SK-N-SH treated with all-trans-retinoic acid at 6 μM for 48 hours (cell line): ENCODE data around the gene COX4I2.
"Not testable (repeated sequence)": the region's sequence is repeated elsewhere in the genome, so short reads cannot be mapped to it uniquely, and the experiment has no call there.

Experiments used
- ATAC-seq: fragments of 200-7000 bp; cut with Tn5 transposase; 3 replicates; pipeline ENCODE4 v1.9.1; 2020; ENCODE audit warnings: mild to moderate bottlenecking, moderate library complexity
- ARNTL ChIP-seq: fragments of 450-650 bp; formaldehyde crosslinking; IDR thresholded peaks from 2 replicates; pipeline ENCODE4 v1.5.0; 2020; ENCODE audit warnings: low read depth, mild to moderate bottlenecking, moderate library complexity, borderline replicate concordance
- BACH2 ChIP-seq: fragments of 250-450 bp; sonication (Bioruptor Pico); IDR thresholded peaks from 2 replicates; pipeline ENCODE4 v1.9.0; 2021; ENCODE audit warnings: mild to moderate bottlenecking, borderline replicate concordance
- CREB5 ChIP-seq: fragments of 250-450 bp; sonication (Bioruptor Pico); IDR thresholded peaks from 2 replicates; pipeline ENCODE4 v1.5.1; 2020; ENCODE audit warnings: low read depth, mild to moderate bottlenecking, moderate library complexity
- CSDC2 ChIP-seq: fragments of 250-450 bp; sonication (Bioruptor Pico); IDR thresholded peaks from 2 replicates; pipeline ENCODE4 v1.5.0; 2020; ENCODE audit warnings: mild to moderate bottlenecking, moderate library complexity
- ESRRG ChIP-seq: fragments of 250-450 bp; sonication (Bioruptor Pico); IDR thresholded peaks from 2 replicates; pipeline ENCODE4 v1.6.1; 2021; ENCODE audit warnings: mild to moderate bottlenecking
- GLIS3 ChIP-seq: fragments of 250-450 bp; sonication (Bioruptor Pico); IDR thresholded peaks from 2 replicates; pipeline ENCODE4 v1.5.0; 2020; ENCODE audit warnings: mild to moderate bottlenecking, moderate library complexity
- ISL1 ChIP-seq: fragments of 250-450 bp; sonication (Bioruptor Pico); IDR thresholded peaks from 2 replicates; pipeline ENCODE4 v2.1.2; 2022; ENCODE audit warnings: mild to moderate bottlenecking, moderate library complexity
- OSR1 ChIP-seq: fragments of 250-450 bp; sonication (Bioruptor Pico); IDR thresholded peaks from 2 replicates; pipeline ENCODE4 v1.8.0; 2022; ENCODE audit warnings: moderate library complexity, mild to moderate bottlenecking, inconsistent platforms
- PATZ1 ChIP-seq: fragments of 250-450 bp; sonication (Bioruptor Pico); IDR thresholded peaks from 2 replicates; pipeline ENCODE4 v1.8.0; 2020; ENCODE audit warnings: mild to moderate bottlenecking, moderate library complexity, borderline replicate concordance
- POU6F1 ChIP-seq: fragments of 250-450 bp; sonication (Bioruptor Pico); IDR thresholded peaks from 2 replicates; pipeline ENCODE4 v1.8.0; 2021; ENCODE audit warnings: low read depth, mild to moderate bottlenecking, moderate library complexity, borderline replicate concordance
- PPARA ChIP-seq: fragments of 250-450 bp; sonication (Bioruptor Pico); IDR thresholded peaks from 2 replicates; pipeline ENCODE4 v1.5.0; 2020; ENCODE audit warnings: mild to moderate bottlenecking, borderline replicate concordance
- RARB ChIP-seq: fragments of 250-450 bp; sonication (Bioruptor Pico); IDR thresholded peaks from 2 replicates; pipeline ENCODE4 v1.8.0; 2021; ENCODE audit warnings: mild to moderate bottlenecking, moderate library complexity
- SNAI2 ChIP-seq: fragments of 250-450 bp; sonication (Bioruptor Pico); IDR thresholded peaks from 2 replicates; pipeline ENCODE4 v1.5.0; 2020; ENCODE audit warnings: mild to moderate bottlenecking, moderate library complexity
- TCF4 ChIP-seq: fragments of 250-450 bp; sonication (Bioruptor Pico); IDR thresholded peaks from 2 replicates; pipeline ENCODE4 v1.8.0; 2021; ENCODE audit warnings: mild to moderate bottlenecking, moderate library complexity, borderline replicate concordance
- TOX ChIP-seq: fragments of 250-450 bp; sonication (Bioruptor Pico); IDR thresholded peaks from 2 replicates; pipeline ENCODE4 v1.8.0; 2021; ENCODE audit warnings: mild to moderate bottlenecking, moderate library complexity, borderline replicate concordance
- TSHZ2 ChIP-seq: fragments of 250-450 bp; sonication (Bioruptor Pico); IDR thresholded peaks from 2 replicates; pipeline ENCODE4 v1.5.0; 2020; ENCODE audit warnings: mild to moderate bottlenecking, moderate library complexity
- ZC3H10 ChIP-seq: fragments of 250-450 bp; sonication (Bioruptor Pico); IDR thresholded peaks from 2 replicates; pipeline ENCODE4 v1.5.1; 2021; ENCODE audit warnings: mild to moderate bottlenecking, moderate library complexity
- ZFP3 ChIP-seq: fragments of 250-450 bp; sonication (Bioruptor Pico); IDR thresholded peaks from 2 replicates; pipeline ENCODE4 v1.5.0; 2020; ENCODE audit warnings: mild to moderate bottlenecking, moderate library complexity
- ZFP30 ChIP-seq: fragments of 450-650 bp; formaldehyde crosslinking; IDR thresholded peaks from 2 replicates; pipeline ENCODE4 v1.5.0; 2022; ENCODE audit warnings: mild to moderate bottlenecking, moderate library complexity
- ZNF565 ChIP-seq: fragments of 450-650 bp; formaldehyde crosslinking; conservative IDR thresholded peaks from 2 replicates; pipeline ENCODE4 v1.5.0; 2020; ENCODE audit warnings: low read depth, mild to moderate bottlenecking, moderate library complexity
- ZNF70 ChIP-seq: fragments of 450-650 bp; formaldehyde crosslinking; IDR thresholded peaks from 2 replicates; pipeline ENCODE4 v1.5.0; 2020; ENCODE audit warnings: mild to moderate bottlenecking, moderate library complexity
- ZNF8 ChIP-seq: fragments of 450-650 bp; formaldehyde crosslinking; IDR thresholded peaks from 2 replicates; pipeline ENCODE4 v1.5.0; 2020; ENCODE audit warnings: mild to moderate bottlenecking, moderate library complexity
- TF ChIP-seq, protein P1 (sequence below): fragments of 250-450 bp; sonication (Bioruptor Pico); IDR thresholded peaks from 2 replicates; pipeline ENCODE4 v1.5.1; 2021; ENCODE audit warnings: mild to moderate bottlenecking, moderate library complexity

COX4I2 gene

GRCh38 chr20:31608251-31608945, 29.3 kb upstream of the COX4I2 start:
- no peak for TF ChIP-seq ZNF565 (CRISPR knock-in tag)
- TF ChIP-seq ZFP30: no peak; the same call in 1 of the 2 replicates
- TF ChIP-seq BACH2 (CRISPR knock-in tag): no peak
- TF ChIP-seq ZNF70: peak; percentile 70
- peak; percentile 79; the same call in 1 of the 2 replicates for TF ChIP-seq TSHZ2 (CRISPR knock-in tag)
- peak; percentile 77 for TF ChIP-seq CREB5 (CRISPR knock-in tag)
- TF ChIP-seq TOX: no peak
- peak; percentile 75; the same call in 1 of the 2 replicates for TF ChIP-seq SNAI2 (CRISPR knock-in tag)
- TF ChIP-seq, protein P1, sequence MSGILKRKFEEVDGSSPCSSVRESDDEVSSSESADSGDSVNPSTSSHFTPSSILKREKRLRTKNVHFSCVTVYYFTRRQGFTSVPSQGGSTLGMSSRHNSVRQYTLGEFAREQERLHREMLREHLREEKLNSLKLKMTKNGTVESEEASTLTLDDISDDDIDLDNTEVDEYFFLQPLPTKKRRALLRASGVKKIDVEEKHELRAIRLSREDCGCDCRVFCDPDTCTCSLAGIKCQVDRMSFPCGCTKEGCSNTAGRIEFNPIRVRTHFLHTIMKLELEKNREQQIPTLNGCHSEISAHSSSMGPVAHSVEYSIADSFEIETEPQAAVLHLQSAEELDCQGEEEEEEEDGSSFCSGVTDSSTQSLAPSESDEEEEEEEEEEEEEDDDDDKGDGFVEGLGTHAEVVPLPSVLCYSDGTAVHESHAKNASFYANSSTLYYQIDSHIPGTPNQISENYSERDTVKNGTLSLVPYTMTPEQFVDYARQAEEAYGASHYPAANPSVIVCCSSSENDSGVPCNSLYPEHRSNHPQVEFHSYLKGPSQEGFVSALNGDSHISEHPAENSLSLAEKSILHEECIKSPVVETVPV (CRISPR knock-in tag): no peak
- 0 out of 2 replicates have a peak, but pooled peaks have one; percentile 55 for TF ChIP-seq ZNF8 (CRISPR knock-in tag)
- TF ChIP-seq OSR1: no peak
- peak; percentile 82 for TF ChIP-seq PATZ1 (CRISPR knock-in tag)
- TF ChIP-seq POU6F1 (CRISPR knock-in tag): no peak
- TF ChIP-seq ESRRG (CRISPR knock-in tag): peak; percentile 40; the same call in 1 of the 2 replicates
- no peak; the same call in 1 of the 2 replicates for TF ChIP-seq PPARA (CRISPR knock-in tag)
- TF ChIP-seq ISL1: no peak
- peak; percentile 84; the same call in 1 of the 2 replicates for TF ChIP-seq ZFP3
- peak; percentile 91 for TF ChIP-seq ARNTL (CRISPR knock-in tag)
- TF ChIP-seq ZC3H10 (CRISPR knock-in tag): no peak
- 0 out of 2 replicates have a peak, but pooled peaks have one; percentile 39 for TF ChIP-seq CSDC2 (CRISPR knock-in tag)
- TF ChIP-seq RARB: no peak
- peak; percentile 82 for TF ChIP-seq TCF4 (CRISPR knock-in tag)
- TF ChIP-seq GLIS3: peak; percentile 94
- peak; percentile 30 for ATAC-seq

GRCh38 chr20:31612271-31612640, 25.5 kb upstream of the COX4I2 start:
- ATAC-seq: not testable (repeated sequence)

DNA sequence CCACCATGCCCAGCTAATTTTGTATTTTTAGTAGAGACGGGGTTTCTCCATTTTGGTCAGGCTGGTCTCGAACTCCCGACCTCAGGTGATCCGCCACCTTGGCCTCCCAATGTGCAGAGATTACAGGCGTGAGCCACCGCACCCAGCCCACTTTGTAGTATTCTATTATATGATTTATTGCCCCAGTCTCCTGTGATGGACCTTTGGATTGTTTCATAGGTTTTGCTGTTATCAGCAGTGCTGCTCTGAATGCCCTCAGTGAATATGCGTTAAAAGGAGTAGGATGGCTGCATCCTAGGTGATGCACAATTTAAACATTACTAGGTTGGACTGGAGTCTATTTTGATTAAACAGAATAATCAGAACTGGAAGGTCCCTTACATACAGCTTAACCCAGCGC, 22.3 kb upstream of the COX4I2 start:
- ATAC-seq: no peak
- no peak for TF ChIP-seq ZNF565 (CRISPR knock-in tag)
- no peak for TF ChIP-seq ISL1
- TF ChIP-seq ZC3H10 (CRISPR knock-in tag): no peak
- TF ChIP-seq PATZ1 (CRISPR knock-in tag): no peak
- no peak for TF ChIP-seq ARNTL (CRISPR knock-in tag)
- no peak for TF ChIP-seq ZFP3
- no peak for TF ChIP-seq ZNF8 (CRISPR knock-in tag)
- TF ChIP-seq CSDC2 (CRISPR knock-in tag): no peak
- TF ChIP-seq ZNF70: no peak
- no peak for TF ChIP-seq CREB5 (CRISPR knock-in tag)
